ENCODE measurements around the gene MAD1L1. TPM values are rescaled to one million over a fixed set of nuclear protein-coding genes. Genes with fewer than 3 reads are reported as not detected.

Gene MAD1L1
- total RNA-seq, 2 experiments from 2014 or later, result 157 to 160 TPM

DNA sequence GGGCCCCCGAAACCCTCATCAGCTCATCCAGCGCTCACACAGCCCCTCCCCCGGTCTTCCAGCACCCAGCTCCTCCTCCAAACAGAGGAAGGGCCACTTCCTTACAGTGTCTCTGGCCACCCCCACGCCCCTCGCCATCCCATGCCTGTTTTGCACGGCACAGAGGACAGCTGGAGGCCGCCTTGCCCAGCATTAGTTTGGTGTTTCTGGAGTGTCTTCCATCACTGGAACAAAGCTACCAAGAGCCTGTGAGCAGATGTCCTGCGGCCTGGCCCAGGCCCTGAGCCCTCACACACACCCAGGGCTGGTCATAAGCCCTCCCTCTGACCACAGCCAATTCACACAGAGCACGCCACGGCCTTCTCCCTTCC is 82.3 kb downstream of the MAD1L1 start:
- H3K9me3 ChIP-seq (ENCODE audit: control insufficient read depth in 1 of 2, insufficient read depth in 1 of 2, low read length in 2 of 2), result no peaks in the 10 kb centered on the region
- H3K4me3 Mint-ChIP-seq, result no peak overlapping the region
- no peak overlapping the region for H3K4me3 ChIP-seq (ENCODE audit: low read length)
- no peaks in the 10 kb centered on the region for H3K27me3 Mint-ChIP-seq
- no peaks in the 10 kb centered on the region for H3K27me3 ChIP-seq (ENCODE audit: control insufficient read depth in 1 of 2, insufficient read depth in 2 of 2, low read length in 2 of 2)
- POLR2A ChIA-PET, result no interaction called here
- intact Hi-C loops (cut with DNase I, micrococcal nuclease), result no loop called here
- no peak overlapping the region for H3K27ac Mint-ChIP-seq
- no peaks in the 10 kb centered on the region for H3K4me1 Mint-ChIP-seq (ENCODE audit: low read depth)
- TF ChIP-seq, protein P1, sequence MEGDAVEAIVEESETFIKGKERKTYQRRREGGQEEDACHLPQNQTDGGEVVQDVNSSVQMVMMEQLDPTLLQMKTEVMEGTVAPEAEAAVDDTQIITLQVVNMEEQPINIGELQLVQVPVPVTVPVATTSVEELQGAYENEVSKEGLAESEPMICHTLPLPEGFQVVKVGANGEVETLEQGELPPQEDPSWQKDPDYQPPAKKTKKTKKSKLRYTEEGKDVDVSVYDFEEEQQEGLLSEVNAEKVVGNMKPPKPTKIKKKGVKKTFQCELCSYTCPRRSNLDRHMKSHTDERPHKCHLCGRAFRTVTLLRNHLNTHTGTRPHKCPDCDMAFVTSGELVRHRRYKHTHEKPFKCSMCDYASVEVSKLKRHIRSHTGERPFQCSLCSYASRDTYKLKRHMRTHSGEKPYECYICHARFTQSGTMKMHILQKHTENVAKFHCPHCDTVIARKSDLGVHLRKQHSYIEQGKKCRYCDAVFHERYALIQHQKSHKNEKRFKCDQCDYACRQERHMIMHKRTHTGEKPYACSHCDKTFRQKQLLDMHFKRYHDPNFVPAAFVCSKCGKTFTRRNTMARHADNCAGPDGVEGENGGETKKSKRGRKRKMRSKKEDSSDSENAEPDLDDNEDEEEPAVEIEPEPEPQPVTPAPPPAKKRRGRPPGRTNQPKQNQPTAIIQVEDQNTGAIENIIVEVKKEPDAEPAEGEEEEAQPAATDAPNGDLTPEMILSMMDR (IDR thresholded peaks at IDR 0.05), result no peak
- no peaks in the 10 kb centered on the region for H3K9me3 Mint-ChIP-seq
- ATAC-seq (ENCODE audit: poor library complexity) (no peak), DNase-seq (no peak)
- CTCF ChIA-PET, result no interaction called here
- no peaks in the 10 kb centered on the region for H3K4me1 ChIP-seq (ENCODE audit: insufficient read depth, low read length)
- H3K36me3 ChIP-seq (ENCODE audit: insufficient read depth, low read length), result peaks cover 16% of the 10 kb centered on the region
- H3K27ac ChIP-seq (ENCODE audit: low read depth in 1 of 2, low read length in 2 of 2), result no peak overlapping the region
- peaks cover 15% of the 10 kb centered on the region for H3K36me3 Mint-ChIP-seq (ENCODE audit: low read depth)

DNA sequence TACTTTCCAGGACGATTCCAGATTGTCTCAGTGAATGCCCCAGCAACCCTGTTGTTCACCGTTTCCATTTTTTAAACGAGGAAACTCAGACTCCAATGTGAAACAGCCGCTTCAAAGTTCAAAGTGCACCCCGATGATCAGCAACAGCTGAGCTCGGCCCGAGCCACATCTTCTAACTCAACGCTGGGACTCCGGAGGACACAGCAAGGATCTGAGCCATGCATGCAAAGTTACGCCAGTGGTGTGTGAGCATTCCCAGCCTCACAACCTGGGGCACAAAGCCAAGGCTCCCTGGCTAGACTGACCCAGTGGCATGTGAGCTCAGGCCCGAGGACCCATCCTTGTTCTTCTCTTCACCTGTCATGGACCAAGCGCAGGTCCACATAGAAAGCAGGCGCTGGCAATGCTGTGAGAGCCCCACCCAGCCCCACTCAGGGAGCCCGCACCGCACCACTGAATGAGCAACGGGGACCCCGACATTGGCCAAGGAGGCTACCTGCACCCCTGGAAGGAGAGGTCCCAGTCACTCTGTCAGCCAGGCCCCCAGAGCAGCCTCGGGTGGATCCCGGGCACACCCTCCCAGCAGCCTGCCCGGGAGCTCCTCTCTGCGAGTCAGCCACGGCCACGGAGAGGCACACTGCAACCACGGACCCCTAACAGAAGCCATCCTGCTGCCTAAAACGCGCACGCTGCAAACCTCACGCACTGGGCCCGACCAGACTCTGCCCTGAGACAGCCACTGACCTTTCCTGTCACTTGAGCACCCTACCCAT is 82.9 kb downstream of the MAD1L1 start:
- ChIA-PET CTCF (no interaction called here), POLR2A (no interaction called here)
- no peak overlapping the region for H3K4me3 Mint-ChIP-seq
- no peak overlapping the region for H3K27ac ChIP-seq (ENCODE audit: low read depth in 1 of 2, low read length in 2 of 2)
- ATAC-seq (ENCODE audit: poor library complexity) (no peak), DNase-seq (no peak)
- peaks cover 22% of the 10 kb centered on the region for H3K36me3 ChIP-seq (ENCODE audit: insufficient read depth, low read length)
- H3K4me1 ChIP-seq (ENCODE audit: insufficient read depth, low read length), result no peaks in the 10 kb centered on the region
- no peaks in the 10 kb centered on the region for H3K4me1 Mint-ChIP-seq (ENCODE audit: low read depth)
- no peaks in the 10 kb centered on the region for H3K9me3 ChIP-seq (ENCODE audit: control insufficient read depth in 1 of 2, insufficient read depth in 1 of 2, low read length in 2 of 2)
- H3K36me3 Mint-ChIP-seq (ENCODE audit: low read depth), result peaks cover 15% of the 10 kb centered on the region
- no peaks in the 10 kb centered on the region for H3K9me3 Mint-ChIP-seq
- TF ChIP-seq, protein P1 (IDR thresholded peaks at IDR 0.05), result no peak
- no peaks in the 10 kb centered on the region for H3K27me3 Mint-ChIP-seq
- H3K4me3 ChIP-seq (ENCODE audit: low read length), result no peak overlapping the region
- no peaks in the 10 kb centered on the region for H3K27me3 ChIP-seq (ENCODE audit: control insufficient read depth in 1 of 2, insufficient read depth in 2 of 2, low read length in 2 of 2)
- no peak overlapping the region for H3K27ac Mint-ChIP-seq
- intact Hi-C loops (cut with DNase I, micrococcal nuclease), result no loop called here

DNA sequence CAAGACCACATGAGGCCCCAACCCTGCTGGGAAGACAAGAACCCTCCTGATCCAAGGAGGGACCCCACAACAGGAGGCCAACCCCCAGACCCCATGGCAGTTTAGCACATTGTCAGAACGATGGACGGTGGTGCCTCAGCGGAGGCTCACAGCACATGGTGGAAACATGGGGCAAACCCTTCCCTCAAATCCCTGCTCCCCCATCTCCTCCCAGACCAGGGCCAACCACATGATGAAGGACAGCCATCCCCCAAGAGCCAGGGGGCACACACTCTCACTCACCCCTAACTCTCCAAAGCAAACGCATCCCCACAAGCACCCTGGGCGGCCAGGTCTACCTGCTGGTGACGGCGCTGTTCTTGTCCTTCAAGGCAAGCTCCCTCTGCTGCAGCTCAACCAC is 83.9 kb downstream of the MAD1L1 start:
- Histone ChIP-seq H3K36me3 (ENCODE audit: insufficient read depth, low read length) (peaks cover 23% of the 10 kb centered on the region), H3K4me3 (ENCODE audit: low read length) (no peak overlapping the region), H3K9me3 (ENCODE audit: control insufficient read depth in 1 of 2, insufficient read depth in 1 of 2, low read length in 2 of 2) (peaks cover 0 to 2% of the 10 kb centered on the region in 2 experiments), H3K27me3 (ENCODE audit: control insufficient read depth in 1 of 2, insufficient read depth in 2 of 2, low read length in 2 of 2) (no peaks in the 10 kb centered on the region), H3K27ac (ENCODE audit: low read depth in 1 of 2, low read length in 2 of 2) (no peak overlapping the region), H3K4me1 (ENCODE audit: insufficient read depth, low read length) (no peaks in the 10 kb centered on the region)
- TF ChIP-seq, protein P1 (IDR thresholded peaks at IDR 0.05), result no peak
- Mint-ChIP-seq H3K9me3 (no peaks in the 10 kb centered on the region), H3K4me3 (no peak overlapping the region), H3K27ac (no peak overlapping the region), H3K36me3 (ENCODE audit: low read depth) (peaks cover 21% of the 10 kb centered on the region), H3K27me3 (no peaks in the 10 kb centered on the region), H3K4me1 (ENCODE audit: low read depth) (no peaks in the 10 kb centered on the region)
- CTCF ChIA-PET, result no interaction called here
- POLR2A ChIA-PET, result no interaction called here
- intact Hi-C loops (cut with DNase I, micrococcal nuclease), result no loop called here
- DNase-seq (no peak), ATAC-seq (ENCODE audit: poor library complexity) (no peak)
